ENCODE measurements around the gene NFKBIL1. TPM values are rescaled to one million over a fixed set of nuclear protein-coding genes. Genes with fewer than 3 reads are reported as not detected.

NFKBIL1 gene
- total and polyA plus RNA-seq, 9 of the 15 experiments (the other 6 are each of a cell fraction or from before 2014, with no cell fraction given), result 0.49 to 33.1 (median 7.6) TPM

- peak in 1 of 3 experiments; percentile 36; a peak in 1 of 6 replicates for TF ChIP-seq ZBTB11 (CRISPR knock-in tag; IDR thresholded peaks at IDR 0.05)
- TF ChIP-seq ID3 (CRISPR knock-in tag; IDR thresholded peaks at IDR 0.05), result no peak
- no peak for TF ChIP-seq ID3 (tag; IDR thresholded peaks at IDR 0.05)
- TF ChIP-seq IRF9 (tag; IDR thresholded peaks at IDR 0.05), result no peak
- TF ChIP-seq ZNF57 (CRISPR knock-in tag; IDR thresholded peaks at IDR 0.05), result no peak
- TF ChIP-seq RAD51 (IDR thresholded peaks at IDR 0.05; ENCODE audit: borderline replicate concordance, low read depth), result no peak
- TF ChIP-seq RBM15 (IDR thresholded peaks at IDR 0.05; ENCODE audit: insufficient read depth, low read length), result no peak
- TF ChIP-seq ZNF507 (tag; conservative IDR thresholded peaks at IDR 0.05), result no peak
- TF ChIP-seq ZNF785 (CRISPR knock-in tag; IDR thresholded peaks at IDR 0.05), result no peak
- TF ChIP-seq MBD1 (CRISPR knock-in tag; IDR thresholded peaks at IDR 0.05), result no peak
- peak; percentile 53 for TF ChIP-seq PKNOX1 (IDR thresholded peaks at IDR 0.05)
- TF ChIP-seq ZBTB8A (IDR thresholded peaks at IDR 0.05; ENCODE audit: partially characterized antibody), result no peak
- TF ChIP-seq DEAF1 (CRISPR knock-in tag; IDR thresholded peaks at IDR 0.05), result peak; percentile 39; the same call in 1 of the 2 replicates
Measured at GRCh38 chr6:31597006-31597405, 49.6 kb downstream of the NFKBIL1 start (continued).
